HEK293 (cell line): Measurements from ENCODE around the gene ARHGEF11.

Experiments
- CTCF ChIP-seq: fragments of 450-650 bp; formaldehyde crosslinking; IDR thresholded peaks from 2 replicates; pipeline ENCODE4 v1.5.1; 2016; ENCODE audit warnings: missing biosample characterization, missing genetic modification characterization
- GLI4 ChIP-seq: fragments of 450-650 bp; formaldehyde crosslinking; IDR thresholded peaks from 2 replicates; pipeline ENCODE4 v1.5.1; 2016; ENCODE audit warnings: missing biosample characterization, missing genetic modification characterization

- TF ChIP-seq CTCF (peak; percentile 88), GLI4 (tag by site-specific recombination) (no peak)
Measured at GRCh38 chr1:156920233-156921052, 125.1 kb downstream of the ARHGEF11 start, which contains the start of gene LRRC71.
